ENCODE data around the gene ZBTB18. TPM values are rescaled to one million over a fixed set of nuclear protein-coding genes. Genes with fewer than 3 reads are reported as not detected.

The ZBTB18 gene
- total RNA-seq, 6 donors from 2014 or later: 14.8 to 29.7 (median 20.4) TPM

GRCh38 chr1:244030481-244031040, 20.5 kb upstream of the ZBTB18 start:
- Histone ChIP-seq H3K27ac (no peak overlapping the region), H3K4me1 (no peaks in the 10 kb centered on the region), H3K4me3 (no peak overlapping the region), H3K9me3 (no peaks in the 10 kb centered on the region), H3K27me3 (no peaks in the 10 kb centered on the region), H3K36me3 (no peaks in the 10 kb centered on the region)
- DNase-seq: no peak
- no peak for ATAC-seq (ENCODE audit: low FRiP score in 2 of 2)
- WGBS, 2 donors: 84 to 88% methylated on average over 13 of the region's 13 CpGs
- TF ChIP-seq POLR2A (IDR thresholded peaks at IDR 0.05) (no peak), POLR2AphosphoS5 (IDR thresholded peaks at IDR 0.05) (no peak), EP300 (IDR thresholded peaks at IDR 0.05) (no peak)
- TF ChIP-seq, protein P1, sequence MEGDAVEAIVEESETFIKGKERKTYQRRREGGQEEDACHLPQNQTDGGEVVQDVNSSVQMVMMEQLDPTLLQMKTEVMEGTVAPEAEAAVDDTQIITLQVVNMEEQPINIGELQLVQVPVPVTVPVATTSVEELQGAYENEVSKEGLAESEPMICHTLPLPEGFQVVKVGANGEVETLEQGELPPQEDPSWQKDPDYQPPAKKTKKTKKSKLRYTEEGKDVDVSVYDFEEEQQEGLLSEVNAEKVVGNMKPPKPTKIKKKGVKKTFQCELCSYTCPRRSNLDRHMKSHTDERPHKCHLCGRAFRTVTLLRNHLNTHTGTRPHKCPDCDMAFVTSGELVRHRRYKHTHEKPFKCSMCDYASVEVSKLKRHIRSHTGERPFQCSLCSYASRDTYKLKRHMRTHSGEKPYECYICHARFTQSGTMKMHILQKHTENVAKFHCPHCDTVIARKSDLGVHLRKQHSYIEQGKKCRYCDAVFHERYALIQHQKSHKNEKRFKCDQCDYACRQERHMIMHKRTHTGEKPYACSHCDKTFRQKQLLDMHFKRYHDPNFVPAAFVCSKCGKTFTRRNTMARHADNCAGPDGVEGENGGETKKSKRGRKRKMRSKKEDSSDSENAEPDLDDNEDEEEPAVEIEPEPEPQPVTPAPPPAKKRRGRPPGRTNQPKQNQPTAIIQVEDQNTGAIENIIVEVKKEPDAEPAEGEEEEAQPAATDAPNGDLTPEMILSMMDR (IDR thresholded peaks at IDR 0.05): no peak

GRCh38 chr1:244035358-244035757, 15.7 kb upstream of the ZBTB18 start:
- DNase-seq: no peak
- H3K27me3 ChIP-seq: no peaks in the 10 kb centered on the region
- no peak for TF ChIP-seq POLR2A (IDR thresholded peaks at IDR 0.05)
- TF ChIP-seq EP300 (IDR thresholded peaks at IDR 0.05): no peak
- TF ChIP-seq POLR2AphosphoS5 (IDR thresholded peaks at IDR 0.05): no peak
- TF ChIP-seq, protein P1 (IDR thresholded peaks at IDR 0.05): no peak
- H3K36me3 ChIP-seq: no peaks in the 10 kb centered on the region
- 95% methylated on average over 11 of the region's 11 CpGs for WGBS, 2 donors
- H3K4me1 ChIP-seq: no peaks in the 10 kb centered on the region
- H3K27ac ChIP-seq: no peak overlapping the region
- no peak for ATAC-seq (ENCODE audit: low FRiP score in 2 of 2)
- no peaks in the 10 kb centered on the region for H3K9me3 ChIP-seq
- no peak overlapping the region for H3K4me3 ChIP-seq

- no peak for DNase-seq
- no peaks in the 10 kb centered on the region for H3K9me3 ChIP-seq
- WGBS, 2 donors: 86% methylated on average over 9 of the region's 9 CpGs
- TF ChIP-seq POLR2A (IDR thresholded peaks at IDR 0.05) (no peak), EP300 (IDR thresholded peaks at IDR 0.05) (no peak), POLR2AphosphoS5 (IDR thresholded peaks at IDR 0.05) (no peak)
- TF ChIP-seq, protein P1 (IDR thresholded peaks at IDR 0.05): no peak
- no peak for ATAC-seq (ENCODE audit: low FRiP score in 2 of 2)
- no peak overlapping the region for H3K4me3 ChIP-seq
- H3K27me3 ChIP-seq: no peaks in the 10 kb centered on the region
- no peaks in the 10 kb centered on the region for H3K4me1 ChIP-seq
- no peak overlapping the region for H3K27ac ChIP-seq
- H3K36me3 ChIP-seq: no peaks in the 10 kb centered on the region
Measured at GRCh38 chr1:244037252-244037651, 13.8 kb upstream of the ZBTB18 start.

- Histone ChIP-seq H3K27me3 (no peaks in the 10 kb centered on the region), H3K9me3 (no peaks in the 10 kb centered on the region), H3K36me3 (no peaks in the 10 kb centered on the region), H3K4me3 (no peak overlapping the region), H3K4me1 (peaks cover 0 to under 1% (median under 1%) of the 10 kb centered on the region in 4 donors), H3K27ac (no peak overlapping the region)
- 77 to 94% methylated on average over 4 of the region's 4 CpGs for WGBS, 2 donors
- no peak for ATAC-seq (ENCODE audit: low FRiP score in 2 of 2)
- TF ChIP-seq EP300 (IDR thresholded peaks at IDR 0.05) (no peak), POLR2A (IDR thresholded peaks at IDR 0.05) (no peak), POLR2AphosphoS5 (IDR thresholded peaks at IDR 0.05) (no peak)
- TF ChIP-seq, protein P1 (IDR thresholded peaks at IDR 0.05): no peak
- no peak for DNase-seq
Measured at GRCh38 chr1:244041466-244042120, 9.5 kb upstream of the ZBTB18 start.

GRCh38 chr1:244042293-244042692, 8.8 kb upstream of the ZBTB18 start:
- no peak for DNase-seq
- H3K27me3 ChIP-seq: no peaks in the 10 kb centered on the region
- no peak for ATAC-seq (ENCODE audit: low FRiP score in 2 of 2)
- H3K9me3 ChIP-seq: no peaks in the 10 kb centered on the region
- WGBS, 2 donors: 98 to 99% methylated on average over 3 of the region's 3 CpGs
- H3K4me1 ChIP-seq: peaks cover 0 to 7% (median 6%) of the 10 kb centered on the region in 4 donors
- TF ChIP-seq EP300 (IDR thresholded peaks at IDR 0.05) (no peak), POLR2A (IDR thresholded peaks at IDR 0.05) (no peak), POLR2AphosphoS5 (IDR thresholded peaks at IDR 0.05) (no peak)
- TF ChIP-seq, protein P1 (IDR thresholded peaks at IDR 0.05): no peak
- H3K4me3 ChIP-seq: no peak overlapping the region
- H3K27ac ChIP-seq: no peak overlapping the region
- H3K36me3 ChIP-seq: no peaks in the 10 kb centered on the region

Data from upper lobe of left lung (tissue), 6 donors.